ENCODE results near the gene TMEM236.

Gene TMEM236

DNA sequence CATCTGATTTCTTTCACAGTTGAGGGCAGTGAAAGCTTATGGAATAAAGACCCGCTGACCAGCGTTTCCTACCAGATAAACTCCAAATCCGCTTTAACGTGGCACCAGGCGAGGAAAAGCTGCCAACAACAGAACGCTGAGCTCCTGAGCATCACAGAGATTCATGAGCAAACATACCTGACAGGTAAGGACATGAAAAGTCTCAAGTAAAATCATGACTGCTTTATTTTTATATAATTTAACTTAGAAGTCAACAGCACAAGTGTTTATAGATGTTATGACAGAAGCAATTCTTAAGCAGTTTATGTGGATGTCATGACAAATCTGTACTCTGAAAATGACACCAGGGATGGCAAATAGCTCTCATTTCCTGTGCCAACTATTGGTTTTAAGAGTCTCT, 81.7 kb downstream of the TMEM236 start:
- DNase-seq = no peak

DNA sequence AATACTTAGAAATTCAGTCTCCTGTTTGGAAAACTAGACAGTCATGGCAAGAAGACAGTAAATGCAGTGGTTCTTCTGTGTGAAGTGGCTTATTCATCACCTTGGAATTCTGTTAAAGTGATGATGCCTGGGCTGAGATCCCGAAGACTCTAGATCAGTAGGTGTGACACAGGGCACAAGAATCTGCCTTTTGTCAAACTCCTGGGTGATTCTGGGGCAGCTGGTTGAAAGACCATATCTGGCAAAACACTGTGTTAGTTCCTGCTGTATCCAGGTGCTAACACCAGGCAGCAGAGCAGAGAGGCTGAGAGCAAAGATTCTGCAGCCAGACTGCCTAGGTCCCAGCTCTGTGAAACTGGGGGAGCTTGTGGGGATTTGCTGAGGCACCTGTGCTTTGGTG, 83.7 kb downstream of the TMEM236 start:
- DNase-seq = no peak

- peak; percentile 31 for DNase-seq
Observed at GRCh38 chr10:17836942-17837341, 84.9 kb downstream of the TMEM236 start.

DNA sequence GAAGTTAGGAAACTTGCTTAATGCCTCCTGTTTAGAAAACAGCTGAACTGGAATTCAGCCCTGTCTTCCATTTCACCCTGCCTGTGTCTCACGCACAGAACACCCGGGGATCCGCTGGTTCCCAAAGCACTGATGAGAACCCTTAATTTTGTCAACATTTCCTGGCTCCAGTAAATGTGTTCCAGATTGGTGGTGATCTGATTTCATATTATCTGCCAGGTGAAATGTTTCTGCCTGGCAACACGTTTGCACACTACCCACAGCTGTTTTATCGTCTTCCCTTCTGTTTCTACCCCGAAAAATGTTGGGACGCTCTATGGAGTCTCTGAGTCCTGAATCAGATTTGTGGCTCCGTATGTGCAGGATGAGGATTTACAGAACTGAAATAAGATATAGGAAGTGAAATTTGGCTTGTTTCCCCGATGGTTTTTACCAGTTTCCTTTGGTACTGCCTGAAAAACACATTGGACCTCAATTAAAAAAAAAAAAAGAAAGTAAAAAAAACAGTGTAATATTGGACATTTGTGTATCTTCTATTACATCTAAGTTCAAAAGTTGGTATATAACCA, 86.2 kb downstream of the TMEM236 start:
- no peak for DNase-seq

DNA sequence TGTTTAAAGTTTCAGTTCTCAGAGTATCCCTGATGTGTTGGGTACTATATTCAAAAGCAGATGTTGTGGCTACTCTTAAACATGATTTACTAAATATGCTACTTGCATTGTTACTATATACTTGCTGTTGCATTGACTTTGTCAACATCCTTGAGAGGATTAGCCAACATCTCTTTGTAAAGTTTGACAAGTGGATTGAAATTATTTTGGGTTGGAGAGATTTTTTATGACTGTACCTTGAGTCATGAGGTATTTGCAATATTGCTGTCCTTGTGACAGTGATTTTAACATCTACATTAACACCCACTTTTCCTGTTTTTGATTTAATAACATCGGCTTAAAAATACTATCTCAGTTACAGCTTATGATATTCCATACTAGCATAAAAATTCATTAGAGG, 89.0 kb downstream of the TMEM236 start:
- DNase-seq = no peak

DNA sequence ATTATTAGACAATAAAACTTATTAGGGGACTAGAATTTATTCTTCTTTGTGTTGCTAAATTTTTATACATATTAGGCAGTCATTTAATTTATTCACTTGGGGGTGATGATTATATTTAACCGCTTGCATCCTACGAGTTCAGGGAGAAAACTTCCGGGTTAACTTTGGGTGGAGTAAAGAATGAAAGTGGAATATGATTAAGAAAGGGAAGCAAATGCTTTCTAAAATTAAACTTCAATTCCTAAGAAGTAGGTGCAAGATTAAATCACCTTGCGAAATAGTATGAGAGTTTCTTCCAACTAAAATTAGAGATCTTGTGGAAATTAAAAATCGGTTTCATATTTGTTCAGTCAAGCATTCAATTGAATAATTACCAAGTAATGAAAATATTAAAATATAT, 90.6 kb downstream of the TMEM236 start:
- no peak for DNase-seq

DNA sequence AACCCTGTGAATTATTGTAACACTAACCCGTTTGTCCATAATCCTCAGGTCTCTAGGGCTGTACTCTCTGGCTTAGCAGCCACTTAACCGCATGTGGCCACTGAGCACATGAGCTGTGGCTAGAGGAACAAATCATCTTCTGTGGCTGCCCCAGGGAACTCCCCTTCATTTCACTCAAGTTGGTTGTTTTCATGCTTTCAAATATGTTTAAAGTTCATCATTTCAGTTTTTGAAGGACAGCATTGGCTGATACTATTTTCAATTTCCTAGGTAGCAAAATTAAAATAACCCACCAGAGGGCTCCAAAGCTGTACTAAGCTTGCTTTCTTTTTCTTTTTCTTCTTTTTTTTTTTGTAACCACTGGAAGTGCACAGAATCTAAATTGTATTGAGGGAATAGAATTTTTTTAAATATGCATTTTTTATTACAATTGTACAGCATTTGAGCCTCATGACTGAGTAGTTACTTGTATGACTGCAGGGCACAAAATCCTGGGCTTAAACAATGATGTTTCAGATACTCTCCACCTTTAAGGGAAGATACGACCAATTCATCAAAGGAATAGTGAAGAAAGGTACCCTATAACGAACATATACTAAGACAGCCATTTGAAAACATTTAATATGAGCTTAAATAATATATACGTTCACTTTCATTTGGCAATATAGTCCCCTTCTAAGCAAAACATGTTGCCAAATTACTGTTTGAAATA, 95.7 kb downstream of the TMEM236 start:
- no peak for DNase-seq

DNA sequence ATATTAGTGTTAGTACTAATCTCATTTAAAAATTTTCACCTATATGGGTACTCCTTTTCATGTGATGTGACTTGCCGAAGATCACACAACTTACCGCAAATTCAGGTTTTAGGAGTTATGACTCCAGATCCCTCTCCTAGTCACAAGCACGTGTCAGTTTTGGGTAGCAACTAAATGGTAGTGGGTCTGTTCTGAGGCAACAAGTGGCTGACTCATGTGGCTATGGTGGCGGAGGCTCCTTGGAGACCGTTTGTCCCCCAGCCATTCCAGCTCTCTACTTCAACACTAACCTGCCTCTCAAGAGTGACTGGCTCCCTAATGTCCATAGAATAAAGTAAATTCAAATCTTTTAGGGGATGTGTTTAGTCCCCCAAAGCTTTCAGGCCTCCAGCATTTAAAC, 96.6 kb downstream of the TMEM236 start:
- DNase-seq = no peak
